Measurements from ENCODE around the gene PSMG2.

Gene PSMG2, protein sequence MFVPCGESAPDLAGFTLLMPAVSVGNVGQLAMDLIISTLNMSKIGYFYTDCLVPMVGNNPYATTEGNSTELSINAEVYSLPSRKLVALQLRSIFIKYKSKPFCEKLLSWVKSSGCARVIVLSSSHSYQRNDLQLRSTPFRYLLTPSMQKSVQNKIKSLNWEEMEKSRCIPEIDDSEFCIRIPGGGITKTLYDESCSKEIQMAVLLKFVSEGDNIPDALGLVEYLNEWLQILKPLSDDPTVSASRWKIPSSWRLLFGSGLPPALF
- 38.3 to 55.9 (median 46.2) reads per million in 4 donors for total RNA-seq

GRCh38 chr18:12702221-12703095, at the start of gene PSMG2, which contains the start of gene CEP76:
Gene PSMG2, plus strand, starts transcription at chr18:12703042. Its CDS starts 66 bp downstream, at chr18:12703108.
Gene CEP76, minus strand, starts transcription at chr18:12702723. Its CDS starts 175 bp downstream, at chr18:12702548.
- DNase-seq: peak; percentile 60 to 91 (median 73)

GRCh38 chr18:12654971-12655370, 47.9 kb upstream of the PSMG2 start:
- no peak for DNase-seq

DNA sequence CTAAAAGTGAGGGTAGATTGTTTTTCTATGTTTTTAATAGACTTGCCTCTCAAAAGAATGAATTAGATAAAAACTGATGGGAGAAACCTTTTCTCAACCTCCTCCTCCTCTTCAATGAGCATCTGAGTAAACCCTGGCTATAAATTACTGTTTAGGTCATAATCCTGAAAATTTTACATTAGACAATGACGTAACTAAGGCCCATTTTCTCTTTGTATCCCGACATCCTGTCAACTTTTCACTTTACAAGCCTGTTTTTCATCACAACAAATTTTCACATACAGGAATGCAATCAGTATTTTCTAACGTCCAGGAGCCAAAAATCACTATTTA, 46.3 kb upstream of the PSMG2 start:
- no peak for DNase-seq

GRCh38 chr18:12656938-12657683, 45.7 kb upstream of the PSMG2 start:
- peak in 2 of 5 donors; percentile 8 to 12 for DNase-seq

GRCh38 chr18:12657684-12658425, 45.0 kb upstream of the PSMG2 start, which contains the start of gene SPIRE1:
Gene SPIRE1, minus strand, starts transcription at chr18:12658107. Its CDS starts 241 bp downstream, at chr18:12657866.
- peak in 4 of 5 donors; percentile 15 to 42 (median 18) for DNase-seq

DNA sequence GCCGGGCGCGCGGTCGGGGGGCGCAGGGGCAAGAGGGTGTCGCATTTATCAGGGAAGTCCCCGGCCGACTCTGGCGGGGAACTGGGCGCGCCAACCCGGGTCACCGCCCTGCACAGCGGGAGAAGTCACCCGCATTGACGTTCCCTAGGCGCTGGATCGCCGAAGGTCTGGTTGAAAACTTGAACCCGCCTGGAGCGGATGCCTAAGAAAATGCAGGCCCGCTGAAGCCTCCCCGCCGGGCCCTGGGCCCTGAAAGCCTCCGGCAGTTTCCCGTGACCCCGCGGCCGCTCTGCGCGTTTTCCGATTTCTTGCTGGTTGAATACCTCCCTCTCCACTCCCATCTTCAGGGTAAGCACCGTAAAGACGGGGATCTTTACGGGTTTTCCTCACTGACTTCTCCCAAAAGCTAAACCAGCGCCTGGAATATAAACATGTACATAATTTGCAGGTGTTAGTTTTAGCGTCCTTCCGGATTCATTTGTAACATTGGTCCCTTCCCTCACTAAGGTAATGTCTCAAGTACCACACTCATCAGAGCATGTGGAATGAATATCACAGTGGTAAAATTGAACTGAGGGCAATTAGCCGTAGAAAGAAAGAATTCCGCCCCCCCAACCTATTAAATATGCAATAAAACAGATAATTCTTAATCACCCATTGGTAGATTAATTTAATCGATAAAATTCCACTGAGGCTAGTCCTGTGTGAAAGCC, 44.3 kb upstream of the PSMG2 start:
- DNase-seq: peak in 3 of 5 donors; percentile 10 to 22 (median 19)

DNA sequence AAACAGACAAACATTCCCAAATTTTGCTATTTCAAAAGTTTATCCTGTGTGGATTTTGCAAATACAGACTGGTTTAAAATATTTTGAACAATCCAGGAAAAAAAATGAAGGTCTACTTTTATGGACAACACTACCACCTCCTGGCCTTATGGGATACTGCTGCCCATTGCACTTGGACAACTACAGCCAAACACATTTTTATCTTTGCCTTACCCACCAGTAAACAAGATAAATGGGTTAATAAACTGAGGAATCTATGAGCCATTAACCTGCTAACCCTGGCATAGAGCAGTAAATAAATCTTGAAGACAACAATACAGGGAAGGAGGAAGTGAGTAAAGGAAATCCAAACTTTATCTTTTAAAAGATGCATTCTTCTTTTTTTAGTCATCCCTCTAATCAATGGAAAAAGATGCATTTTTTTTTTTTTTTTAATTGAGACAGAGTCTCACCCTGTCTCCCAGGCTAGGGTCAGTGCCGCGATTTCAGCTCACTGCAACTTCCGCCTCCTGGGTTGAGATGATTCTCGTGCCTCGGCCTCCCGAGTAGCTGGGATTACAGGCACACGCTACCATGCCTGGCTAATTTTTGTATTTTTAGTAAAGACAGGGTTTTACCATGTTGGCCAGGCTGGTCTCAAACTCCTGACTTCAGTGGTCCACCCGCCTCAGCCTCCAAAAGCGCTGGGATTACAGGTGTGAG, 42.8 kb upstream of the PSMG2 start:
- DNase-seq: peak in 2 of 5 donors; percentile 31 to 53

GRCh38 chr18:12668041-12668440, 34.8 kb upstream of the PSMG2 start:
- DNase-seq: no peak

DNA sequence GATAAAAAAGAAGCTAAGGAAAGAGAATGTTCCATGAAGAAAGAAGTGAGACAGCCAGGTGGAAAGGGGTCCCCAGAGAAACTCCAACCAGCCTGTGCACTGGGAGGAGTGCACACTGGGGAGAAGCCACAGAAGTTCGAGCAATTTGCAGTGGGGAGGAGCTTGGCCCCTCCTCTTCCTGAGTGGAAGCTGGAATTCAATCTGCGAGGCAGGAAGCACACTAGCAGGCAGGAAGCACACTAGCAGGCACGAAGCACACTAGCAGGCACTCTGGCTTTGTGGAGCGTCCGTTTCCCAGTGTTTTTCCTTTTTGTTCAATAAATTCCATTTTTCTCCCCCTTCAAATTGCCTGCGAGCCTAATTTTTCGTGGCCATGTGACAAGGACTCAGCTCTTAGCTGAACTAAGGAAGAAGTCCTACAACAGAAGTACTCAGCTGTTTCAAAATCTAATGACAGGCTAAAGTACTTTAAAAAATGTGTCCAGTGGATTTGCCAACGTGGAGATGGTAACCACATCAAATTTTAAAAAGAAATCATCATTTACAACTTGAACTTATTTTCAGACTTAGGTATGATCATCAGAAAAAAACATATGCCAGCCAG, 23.6 kb upstream of the PSMG2 start:
- DNase-seq: no peak

DNA sequence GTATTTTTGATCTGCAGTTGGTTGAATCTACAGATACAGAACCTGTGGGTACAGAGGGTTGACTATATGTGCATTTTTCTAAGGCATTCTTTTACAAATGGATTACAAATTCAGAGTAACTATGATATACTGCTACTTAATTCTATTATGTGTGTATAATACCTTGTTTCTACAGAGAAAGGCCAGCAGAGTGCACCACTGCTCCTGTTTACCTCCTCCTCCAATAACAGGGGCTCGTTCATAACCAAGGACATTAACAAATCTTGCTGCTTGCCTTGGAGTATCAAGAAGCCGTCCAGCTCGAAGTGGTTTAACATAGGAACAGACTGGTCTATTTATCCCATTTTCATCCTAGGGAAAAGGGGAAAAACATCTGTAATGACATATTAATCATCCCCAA, 16.7 kb upstream of the PSMG2 start:
- no peak for DNase-seq

DNA sequence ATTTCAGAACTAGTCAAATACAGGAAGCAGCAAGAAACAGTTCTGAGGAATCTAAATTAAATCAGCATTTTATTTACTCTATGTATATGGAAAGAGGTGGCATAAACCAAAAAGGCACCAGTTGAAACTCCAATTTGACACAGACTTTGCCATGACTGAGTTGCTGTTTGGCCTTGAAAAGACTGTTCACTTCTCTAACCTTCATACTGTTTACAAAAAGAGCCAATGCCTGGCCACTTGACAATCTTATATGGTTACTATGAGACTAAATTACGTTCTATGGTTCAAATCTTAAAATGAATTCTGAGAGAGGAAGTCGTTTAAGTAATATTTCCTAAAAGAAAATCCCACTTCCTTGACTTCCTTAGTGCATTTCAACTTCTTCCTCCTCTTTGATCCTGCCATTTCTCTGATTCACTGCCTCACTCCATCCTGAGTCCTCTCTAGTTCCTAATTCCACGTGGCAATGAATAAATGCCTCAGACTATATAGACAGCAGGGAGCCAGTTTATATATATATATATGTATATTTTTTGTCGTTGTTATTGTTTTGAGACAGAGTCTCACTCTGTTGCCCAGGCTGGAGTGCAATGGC, 13.5 kb upstream of the PSMG2 start:
- DNase-seq: no peak

- DNase-seq: no peak
These were observed 10.6 kb upstream of the PSMG2 start for GRCh38 chr18:12692206-12692605.

DNA sequence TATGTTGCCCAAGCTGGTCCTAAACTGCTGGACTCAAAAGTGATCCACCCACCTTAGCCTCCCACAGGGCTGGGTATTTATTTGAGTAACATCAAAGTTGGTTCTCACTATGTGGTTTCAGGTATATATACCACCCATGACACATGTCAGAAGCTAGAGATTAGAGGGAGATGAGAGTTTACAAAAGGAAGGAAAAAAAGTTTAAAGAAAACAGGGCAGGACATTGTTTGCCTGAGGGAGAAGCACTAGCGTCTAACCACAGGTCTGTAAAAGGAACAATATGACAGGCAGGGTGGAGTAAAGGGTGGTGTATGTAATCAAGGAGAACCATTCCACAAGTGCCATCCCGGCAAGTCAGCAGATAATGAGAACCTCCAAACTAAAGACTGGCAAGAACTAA, 8.8 kb upstream of the PSMG2 start:
- DNase-seq: no peak

DNA sequence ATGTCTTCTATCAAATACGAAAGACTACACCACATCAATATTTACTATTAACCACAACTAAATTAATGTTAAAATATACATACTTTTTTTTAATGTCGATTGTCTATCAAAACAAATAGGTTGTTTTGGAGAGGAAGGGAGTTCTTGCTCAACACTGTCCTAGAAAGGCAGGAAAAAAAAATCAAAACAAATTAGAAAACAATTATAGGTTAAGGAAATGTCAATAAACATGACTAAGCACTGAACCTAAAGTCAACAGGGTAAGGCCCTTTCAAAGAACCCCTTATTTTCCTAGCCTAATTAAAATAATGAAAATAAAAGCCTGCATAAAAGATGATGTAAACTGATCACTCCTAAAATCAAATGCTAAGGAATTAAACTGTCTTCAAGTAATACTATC, 3.1 kb upstream of the PSMG2 start:
- no peak for DNase-seq

GRCh38 chr18:12701161-12701560, 1.7 kb upstream of the PSMG2 start:
- DNase-seq: no peak

GRCh38 chr18:12703096-12703567, 290 bp downstream of the PSMG2 start:
- DNase-seq: no peak

- DNase-seq: no peak
These were observed 822 bp downstream of the PSMG2 start for GRCh38 chr18:12703664-12704063.

DNA sequence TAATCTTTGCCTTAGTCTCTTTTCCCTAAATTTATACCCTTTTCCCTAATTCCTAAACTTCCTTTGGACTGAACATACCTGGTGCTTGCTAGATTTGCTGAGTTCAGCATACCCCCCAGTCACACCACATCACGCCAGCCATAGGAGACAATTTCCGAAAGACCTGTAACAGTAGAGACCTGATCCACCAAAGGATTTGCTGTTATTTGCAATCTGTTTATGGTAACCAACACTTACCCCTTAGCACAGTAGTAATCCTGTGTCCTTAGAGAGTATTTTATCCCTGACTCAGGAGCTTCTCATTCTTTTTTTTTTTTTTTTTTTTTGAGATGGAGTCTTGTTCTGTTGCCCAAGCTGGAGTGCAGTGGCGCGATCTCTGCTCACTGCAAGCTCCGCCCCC, 8.6 kb downstream of the PSMG2 start:
- no peak for DNase-seq

DNA sequence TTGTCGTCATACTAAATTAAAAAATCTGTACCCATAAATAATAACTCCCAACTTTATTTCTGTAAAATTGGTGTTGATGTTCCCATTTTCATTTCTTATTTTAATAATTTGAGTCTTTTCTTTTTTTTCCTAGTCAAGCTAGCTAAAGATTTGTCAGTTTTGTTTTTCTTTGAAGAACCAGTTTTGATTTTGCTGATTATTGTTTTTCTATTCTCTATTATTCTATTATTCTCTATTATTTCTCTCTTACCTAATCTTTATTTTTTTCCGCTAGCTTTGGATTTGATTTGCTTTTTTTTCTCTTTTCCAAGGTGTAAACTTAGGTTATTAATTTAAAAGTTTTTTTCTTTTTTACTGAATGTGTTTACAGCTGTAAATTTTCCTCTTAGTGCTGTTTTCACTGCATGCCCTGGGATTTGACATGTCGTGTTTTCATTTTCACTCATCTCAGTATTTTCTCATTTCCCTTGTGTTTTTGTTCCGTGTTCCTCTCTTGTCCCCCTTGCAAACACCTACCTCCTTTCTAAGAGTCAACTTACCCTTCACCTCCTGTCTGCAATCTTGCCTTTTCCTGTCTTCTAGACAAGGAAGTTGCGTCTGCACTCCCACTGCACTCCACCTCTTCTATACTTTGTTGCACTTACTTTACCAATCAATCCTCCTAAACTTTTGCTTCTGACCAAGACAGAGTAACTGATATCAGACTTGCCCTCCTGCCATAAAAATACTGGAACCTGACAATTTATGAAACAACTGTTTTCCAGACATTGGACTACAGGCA, 18.8 kb downstream of the PSMG2 start:
- DNase-seq: peak in 1 of 5 donors; percentile 23
